ENCODE results near the gene RASA1. TPM values are rescaled to one million over a fixed set of nuclear protein-coding genes. Genes with fewer than 3 reads are reported as not detected.
"Not testable (repeated sequence)": the region's sequence is repeated elsewhere in the genome, so short reads cannot be mapped to it uniquely, and the experiment has no call there.

The RASA1 gene
- total RNA-seq, 4 donors from 2014 or later = 25.9 to 59.9 (median 46.3) TPM

DNA sequence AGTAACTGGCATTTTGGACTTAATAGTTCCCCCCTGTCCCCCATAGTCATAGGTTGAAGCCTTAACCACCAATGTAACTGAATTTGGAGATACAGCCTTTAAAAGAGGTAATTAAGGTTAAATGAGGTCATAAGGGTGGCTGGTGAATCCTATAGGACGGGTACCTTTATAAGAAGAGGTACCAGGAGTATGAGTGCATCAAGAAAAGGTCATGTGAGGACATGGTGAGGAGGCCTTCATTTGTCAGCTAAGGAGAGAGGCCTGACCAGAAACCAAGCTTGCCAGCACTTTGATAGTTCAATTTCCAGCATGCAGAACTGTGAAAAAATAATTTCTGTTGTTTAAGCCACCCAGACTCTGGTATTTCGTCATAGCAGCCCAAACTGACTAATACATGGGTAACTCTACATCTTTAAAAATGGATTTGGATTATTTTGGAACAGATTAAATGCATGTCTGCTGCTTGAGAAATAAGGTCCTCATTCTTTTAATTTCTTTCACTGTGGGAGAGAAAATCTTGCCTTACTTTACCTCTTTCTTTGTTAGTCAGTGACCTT, 9.7 kb downstream of the RASA1 start:
- Histone ChIP-seq H3K36me3 (no peaks in the 10 kb centered on the region), H3K4me1 (peaks cover 0 to 6% of the 10 kb centered on the region in 2 donors), H3K4me3 (no peak overlapping the region), H3K9me3 (no peaks in the 10 kb centered on the region), H3K27ac (no peak overlapping the region), H3K27me3 (no peaks in the 10 kb centered on the region)
- TF ChIP-seq, protein P1, sequence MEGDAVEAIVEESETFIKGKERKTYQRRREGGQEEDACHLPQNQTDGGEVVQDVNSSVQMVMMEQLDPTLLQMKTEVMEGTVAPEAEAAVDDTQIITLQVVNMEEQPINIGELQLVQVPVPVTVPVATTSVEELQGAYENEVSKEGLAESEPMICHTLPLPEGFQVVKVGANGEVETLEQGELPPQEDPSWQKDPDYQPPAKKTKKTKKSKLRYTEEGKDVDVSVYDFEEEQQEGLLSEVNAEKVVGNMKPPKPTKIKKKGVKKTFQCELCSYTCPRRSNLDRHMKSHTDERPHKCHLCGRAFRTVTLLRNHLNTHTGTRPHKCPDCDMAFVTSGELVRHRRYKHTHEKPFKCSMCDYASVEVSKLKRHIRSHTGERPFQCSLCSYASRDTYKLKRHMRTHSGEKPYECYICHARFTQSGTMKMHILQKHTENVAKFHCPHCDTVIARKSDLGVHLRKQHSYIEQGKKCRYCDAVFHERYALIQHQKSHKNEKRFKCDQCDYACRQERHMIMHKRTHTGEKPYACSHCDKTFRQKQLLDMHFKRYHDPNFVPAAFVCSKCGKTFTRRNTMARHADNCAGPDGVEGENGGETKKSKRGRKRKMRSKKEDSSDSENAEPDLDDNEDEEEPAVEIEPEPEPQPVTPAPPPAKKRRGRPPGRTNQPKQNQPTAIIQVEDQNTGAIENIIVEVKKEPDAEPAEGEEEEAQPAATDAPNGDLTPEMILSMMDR (IDR thresholded peaks at IDR 0.05) = no peak
- TF ChIP-seq POLR2A (IDR thresholded peaks at IDR 0.05) = no peak
- DNase-seq = no peak
- intact Hi-C loops (cut with DNase I; ENCODE audit: low total_unique reads) = no loop called here

DNA sequence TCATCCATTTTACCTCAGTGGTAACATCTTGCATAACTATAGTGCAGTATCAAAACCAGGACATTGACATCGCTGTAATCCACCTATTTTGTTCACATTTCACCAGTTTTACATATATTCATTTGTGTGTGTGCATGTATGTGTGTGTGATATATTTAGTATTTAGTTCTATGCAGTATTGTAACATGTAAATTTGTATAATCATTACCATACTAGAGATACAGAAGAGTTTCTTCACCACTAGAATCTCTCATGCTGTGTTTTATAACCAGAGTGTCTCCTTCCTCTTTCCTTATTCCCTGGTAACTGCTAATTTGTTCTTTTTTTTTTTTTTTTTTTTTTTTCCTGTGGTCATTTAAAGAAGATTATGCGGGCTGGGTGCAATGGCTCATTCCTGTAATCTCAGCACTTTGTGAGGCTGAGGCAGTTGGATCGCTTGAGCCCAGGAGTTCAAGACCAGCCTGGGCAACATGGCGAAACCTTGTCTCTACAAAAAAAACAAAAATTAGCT, 11.0 kb downstream of the RASA1 start:
- no peak overlapping the region for H3K27ac ChIP-seq
- no peak for DNase-seq
- no peak overlapping the region for H3K4me3 ChIP-seq
- intact Hi-C loops (cut with DNase I; ENCODE audit: low total_unique reads) = no loop called here
- no peaks in the 10 kb centered on the region for H3K27me3 ChIP-seq
- TF ChIP-seq, protein P1 (IDR thresholded peaks at IDR 0.05) = no peak
- no peak for TF ChIP-seq POLR2A (IDR thresholded peaks at IDR 0.05)
- no peaks in the 10 kb centered on the region for H3K9me3 ChIP-seq
- peaks cover 0 to 6% of the 10 kb centered on the region in 2 donors for H3K4me1 ChIP-seq
- H3K36me3 ChIP-seq = no peaks in the 10 kb centered on the region

DNA sequence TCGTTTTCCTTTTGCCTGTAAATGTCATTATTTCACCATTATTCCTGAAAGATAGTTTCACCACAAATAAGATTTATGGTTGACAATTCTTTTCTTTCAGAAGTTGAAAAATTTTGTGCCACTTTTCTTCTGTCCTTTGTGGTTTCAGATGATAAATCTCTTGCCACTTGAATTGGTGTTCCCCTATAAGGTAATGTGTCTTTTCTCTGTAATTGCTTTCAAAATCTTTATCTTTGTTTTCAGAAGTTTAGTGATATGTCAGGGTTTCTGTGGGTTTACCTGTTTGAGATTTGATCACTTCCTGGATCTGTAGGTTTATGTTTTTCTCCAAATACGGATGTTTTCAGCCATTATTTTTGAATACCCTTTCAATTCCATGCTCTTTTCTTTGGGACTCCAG, 14.6 kb downstream of the RASA1 start:
- no peak for TF ChIP-seq POLR2A (IDR thresholded peaks at IDR 0.05)
- TF ChIP-seq, protein P1 (IDR thresholded peaks at IDR 0.05) = no peak
- intact Hi-C loops (cut with DNase I; ENCODE audit: low total_unique reads) = no loop called here
- Histone ChIP-seq H3K36me3 (no peaks in the 10 kb centered on the region), H3K4me1 (no peaks in the 10 kb centered on the region), H3K4me3 (no peak overlapping the region), H3K27me3 (no peaks in the 10 kb centered on the region), H3K9me3 (no peaks in the 10 kb centered on the region), H3K27ac (no peak overlapping the region)
- DNase-seq = no peak

DNA sequence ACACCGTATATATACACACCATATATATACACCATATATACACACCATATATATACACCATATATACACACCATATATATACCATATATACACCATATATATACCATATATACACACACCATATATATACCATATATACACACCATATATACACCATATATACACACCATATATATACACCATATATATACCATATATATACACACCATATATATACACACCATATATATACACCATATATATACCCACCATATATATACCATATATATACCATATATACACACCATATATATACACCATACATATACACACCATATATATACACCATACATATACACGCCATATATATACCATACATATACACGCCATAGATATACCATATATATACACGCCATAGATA, 19.6 kb downstream of the RASA1 start:
- H3K36me3 ChIP-seq; intact Hi-C loops (cut with DNase I; ENCODE audit: low total_unique reads); H3K9me3 ChIP-seq; DNase-seq; H3K4me3 ChIP-seq; H3K27me3 ChIP-seq; H3K27ac ChIP-seq; H3K4me1 ChIP-seq: not testable (repeated sequence)

DNA sequence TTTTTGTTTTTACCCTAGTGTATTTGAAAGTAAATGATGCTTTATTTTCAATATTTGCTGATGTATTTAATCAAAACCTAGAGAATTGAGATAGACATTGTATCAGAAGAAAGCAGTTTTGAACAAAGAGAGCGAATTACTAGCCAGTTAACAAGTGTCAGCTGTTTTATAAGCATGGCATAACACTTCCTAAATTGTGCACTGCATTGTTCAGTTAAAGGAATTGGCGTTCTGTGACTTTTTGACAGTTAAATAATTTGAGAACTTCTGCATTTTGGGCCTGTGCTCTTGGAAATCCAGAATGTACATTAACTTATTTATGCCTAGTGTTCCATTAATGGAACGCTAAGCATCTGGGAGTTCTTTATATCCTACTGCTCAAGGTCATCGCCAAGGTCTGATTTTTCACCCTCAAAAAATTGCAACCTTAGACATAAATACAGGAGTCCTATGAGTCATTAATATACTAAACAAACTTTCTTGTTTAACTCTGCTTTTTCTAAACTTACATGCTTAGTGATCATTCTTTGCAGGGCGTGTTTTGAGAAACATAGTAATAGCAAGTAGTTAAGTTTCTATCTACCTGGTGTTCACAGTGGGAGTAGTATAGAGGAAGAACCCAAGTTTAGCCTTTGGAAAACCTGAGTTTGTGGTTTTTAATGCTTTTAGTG, 31.1 kb downstream of the RASA1 start:
- TF ChIP-seq, protein P1 (IDR thresholded peaks at IDR 0.05) = no peak
- no peak for TF ChIP-seq POLR2A (IDR thresholded peaks at IDR 0.05)
- H3K27me3 ChIP-seq = no peaks in the 10 kb centered on the region
- intact Hi-C loops (cut with DNase I; ENCODE audit: low total_unique reads) = no loop called here
- no peak overlapping the region for H3K4me3 ChIP-seq
- no peak overlapping the region for H3K27ac ChIP-seq
- H3K9me3 ChIP-seq = no peaks in the 10 kb centered on the region
- DNase-seq = no peak
- H3K36me3 ChIP-seq = no peaks in the 10 kb centered on the region
- peaks cover 3% of the 10 kb centered on the region in 2 donors for H3K4me1 ChIP-seq
